ENCODE measurements around the gene C12orf42. TPM values are rescaled to one million over a fixed set of nuclear protein-coding genes. Genes with fewer than 3 reads are reported as not detected.

Gene C12orf42
- total and polyA plus RNA-seq, 2 of the 4 experiments (the other 2 are of a cell fraction): not detected

- H3K23ac ChIP-seq (ENCODE audit: low read depth, low read length): no peak overlapping the region
- no peak for TF ChIP-seq BHLHE40 (IDR thresholded peaks at IDR 0.05; ENCODE audit: low read depth, low read length)
- no peak for TF ChIP-seq FOS (IDR thresholded peaks at IDR 0.05; ENCODE audit: low read depth, low read length)
- TF ChIP-seq MAFK (IDR thresholded peaks at IDR 0.05; ENCODE audit: low read depth, low read length): no peak
- TF ChIP-seq POLR2A (IDR thresholded peaks at IDR 0.05; ENCODE audit: low read depth, low read length): no peak
- no peak for TF ChIP-seq SMC3 (IDR thresholded peaks at IDR 0.05; ENCODE audit: low read depth, low read length)
- TF ChIP-seq CHD1 (IDR thresholded peaks at IDR 0.05; ENCODE audit: low read depth, low read length): no peak
- no peak for TF ChIP-seq RAD21 (IDR thresholded peaks at IDR 0.05; ENCODE audit: low read length)
- no peak for TF ChIP-seq NFE2L2 (IDR thresholded peaks at IDR 0.05; ENCODE audit: low read depth, low read length)
- TF ChIP-seq MAZ (IDR thresholded peaks at IDR 0.05; ENCODE audit: borderline replicate concordance, low read depth, low read length): no peak
These were observed 25.1 kb downstream of the C12orf42 start for GRCh38 chr12:103470664-103471063.

More at GRCh38 chr12:103470664-103471063, 25.1 kb downstream of the C12orf42 start:
- Histone ChIP-seq H3K18ac (ENCODE audit: low read depth, low read length) (no peak overlapping the region), H3K79me1 (ENCODE audit: low read depth in 1 of 2, low read length in 2 of 2) (no peaks in the 10 kb centered on the region), H4K91ac (ENCODE audit: insufficient read depth, low read depth, low read length) (no peak overlapping the region), H3K27ac (ENCODE audit: insufficient read depth, low read length) (no peak overlapping the region), H2BK15ac (ENCODE audit: low read depth, low read length) (no peak overlapping the region), H2AK5ac (ENCODE audit: low read depth, low read length) (no peak overlapping the region), H3K4me1 (ENCODE audit: control insufficient read depth, insufficient read depth, low read length) (no peaks in the 10 kb centered on the region), H3K14ac (replicated peaks; ENCODE audit: low read depth, low read length) (no peak overlapping the region), H2AFZ (replicated peaks; ENCODE audit: low read length, poor library complexity) (no peak overlapping the region), H3K27me3 (ENCODE audit: control insufficient read depth, insufficient read depth, low read length) (no peaks in the 10 kb centered on the region), H3K4me2 (ENCODE audit: low read depth, low read length) (no peak overlapping the region), H4K8ac (ENCODE audit: low read depth in 2 of 2, low read length in 2 of 2) (no peak overlapping the region), H4K20me1 (ENCODE audit: insufficient read depth, low read length) (no peaks in the 10 kb centered on the region), H3K56ac (ENCODE audit: extremely low read depth, insufficient read depth, low read length) (no peak overlapping the region), H4K5ac (ENCODE audit: low read depth, low read length) (no peak overlapping the region), H3K4ac (ENCODE audit: low read depth, low read length) (no peak overlapping the region), H2BK5ac (ENCODE audit: low read depth, low read length, poor library complexity, severe bottlenecking) (no peak overlapping the region), H3K9me3 (ENCODE audit: control insufficient read depth, insufficient read depth, low read length) (peaks cover 11% of the 10 kb centered on the region), H3K9ac (ENCODE audit: low read depth, low read length) (no peak overlapping the region), H2BK120ac (ENCODE audit: low read depth, low read length) (no peak overlapping the region), H3K9me1 (ENCODE audit: insufficient read depth, low read length) (no peaks in the 10 kb centered on the region), H2BK20ac (ENCODE audit: low read depth, low read length) (no peak overlapping the region), H3K36me3 (ENCODE audit: control insufficient read depth, insufficient read depth, low read length) (no peaks in the 10 kb centered on the region), H3K4me3 (ENCODE audit: insufficient read depth, low read depth, low read length) (no peak overlapping the region), H2AK9ac (replicated peaks; ENCODE audit: low read depth, low read length, poor library complexity) (no peak overlapping the region)
- DNase-seq: no peak
- intact Hi-C loops (cut with micrococcal nuclease) (no loop called here), dilution Hi-C loops (cut with HindIII; ENCODE audit: low sequenced_read_pairs, unreplicated experiment) (no loop called here), in situ Hi-C loops (cut with MboI; ENCODE audit: low sequenced_read_pairs) (no loop called here)
- no TSS peak for BruUV-seq (replicated peaks)
- ATAC-seq (ENCODE audit: low read depth): no peak
- ChIA-PET CTCF (no interaction called here), POLR2A (ENCODE audit: unreplicated experiment) (no interaction called here)

All from IMR-90 (cell line).